Duodenal mucosa (tissue), 2 donors: ENCODE measurements around the gene CD300A.
"Not testable (repeated sequence)": the region's sequence is repeated elsewhere in the genome, so short reads cannot be mapped to it uniquely, and the experiment has no call there.

ENCODE experiments used
- H3K27ac ChIP-seq: one replicate; pipeline ENCODE4 v1.7.0; 2013; ENCODE audit warnings: low read depth, low read length
- H3K27me3 ChIP-seq, 2 donors: one replicate each; pipeline ENCODE4 v1.7.0; 2013; ENCODE audit warnings: low read length in 2 of 2, control low read depth in 1 of 2; ENCODE audit not compliant: insufficient read depth in 2 of 2, control insufficient read depth in 1 of 2
- H3K36me3 ChIP-seq, 2 donors: one replicate each; pipeline ENCODE4 v1.7.0; 2013; ENCODE audit warnings: low read length in 2 of 2, control low read depth in 1 of 2; ENCODE audit not compliant: insufficient read depth in 2 of 2, control insufficient read depth in 1 of 2
- H3K4me1 ChIP-seq, 2 donors: one replicate each; pipeline ENCODE4 v1.7.0; 2013; ENCODE audit warnings: low read length in 2 of 2, control low read depth in 1 of 2; ENCODE audit not compliant: insufficient read depth in 2 of 2, control insufficient read depth in 1 of 2
- H3K4me3 ChIP-seq, 2 donors: one replicate each; pipeline ENCODE4 v1.7.0; 2013; ENCODE audit warnings: low read length in 2 of 2, low read depth in 1 of 2
- H3K9ac ChIP-seq, 2 donors: one replicate each; pipeline ENCODE4 v1.7.0; 2013; ENCODE audit warnings: low read length in 2 of 2, low read depth in 1 of 2
- H3K9me3 ChIP-seq, 2 donors: one replicate each; pipeline ENCODE4 v1.7.0; 2013; ENCODE audit warnings: low read length in 2 of 2, control low read depth in 1 of 2; ENCODE audit not compliant: control insufficient read depth in 1 of 2

CD300A gene

GRCh38 chr17:74514632-74515334 lies 48.3 kb downstream of the CD300A start:
- H3K36me3 ChIP-seq = no peaks in the 10 kb centered on the region
- H3K27me3 ChIP-seq = no peaks in the 10 kb centered on the region
- H3K9me3 ChIP-seq = peaks cover 10 to 16% of the 10 kb centered on the region in 2 donors
- H3K4me3 ChIP-seq = no peak overlapping the region
- no peak overlapping the region for H3K9ac ChIP-seq
- no peaks in the 10 kb centered on the region for H3K4me1 ChIP-seq
- H3K27ac ChIP-seq = no peak overlapping the region

GRCh38 chr17:74515941-74516340 lies 49.5 kb downstream of the CD300A start:
- Histone ChIP-seq H3K4me1 (no peaks in the 10 kb centered on the region), H3K27me3 (no peaks in the 10 kb centered on the region), H3K9me3 (peaks cover 10 to 16% of the 10 kb centered on the region in 2 donors), H3K4me3 (no peak overlapping the region), H3K27ac (no peak overlapping the region), H3K9ac (no peak overlapping the region), H3K36me3 (no peaks in the 10 kb centered on the region)

GRCh38 chr17:74516561-74517328 lies 50.3 kb downstream of the CD300A start:
- Histone ChIP-seq H3K9ac (no peak overlapping the region), H3K4me1 (no peaks in the 10 kb centered on the region), H3K4me3 (no peak overlapping the region), H3K27me3 (no peaks in the 10 kb centered on the region), H3K27ac (no peak overlapping the region), H3K36me3 (no peaks in the 10 kb centered on the region), H3K9me3 (peaks cover 10 to 16% of the 10 kb centered on the region in 2 donors)

- H3K36me3 ChIP-seq, H3K27ac ChIP-seq, H3K9ac ChIP-seq: not testable (repeated sequence)
Measured at GRCh38 chr17:74518413-74518981, 52.1 kb downstream of the CD300A start.

GRCh38 chr17:74520016-74520434 lies 53.6 kb downstream of the CD300A start:
- H3K27me3 ChIP-seq = peaks cover 0 to 2% of the 10 kb centered on the region in 2 donors
- no peak overlapping the region for H3K27ac ChIP-seq
- no peaks in the 10 kb centered on the region for H3K4me1 ChIP-seq
- H3K36me3 ChIP-seq = no peaks in the 10 kb centered on the region
- H3K4me3 ChIP-seq = no peak overlapping the region
- H3K9ac ChIP-seq = no peak overlapping the region
- H3K9me3 ChIP-seq = peaks cover 0 to 5% of the 10 kb centered on the region in 2 donors

More at GRCh38 chr17:74518413-74518981, 52.1 kb downstream of the CD300A start:
- not testable (repeated sequence) for H3K27me3 ChIP-seq, H3K4me1 ChIP-seq, H3K4me3 ChIP-seq
- H3K9me3 ChIP-seq = peaks cover 10 to 16% of the 10 kb centered on the region in 2 donors

- Histone ChIP-seq H3K9ac (no peak overlapping the region), H3K4me1 (no peaks in the 10 kb centered on the region), H3K9me3 (peaks cover 0 to 5% of the 10 kb centered on the region in 2 donors), H3K27me3 (peaks cover 0 to 2% of the 10 kb centered on the region in 2 donors), H3K4me3 (no peak overlapping the region), H3K36me3 (no peaks in the 10 kb centered on the region), H3K27ac (peak overlapping the region; percentile 62)
Measured at GRCh38 chr17:74520790-74521480, 54.5 kb downstream of the CD300A start.

- Histone ChIP-seq H3K9ac (no peak overlapping the region), H3K9me3 (peaks cover 0 to 5% of the 10 kb centered on the region in 2 donors), H3K4me3 (no peak overlapping the region), H3K36me3 (no peaks in the 10 kb centered on the region), H3K27ac (peak overlapping the region; percentile 62), H3K4me1 (no peaks in the 10 kb centered on the region), H3K27me3 (peaks cover 0 to 2% of the 10 kb centered on the region in 2 donors)
Measured at GRCh38 chr17:74521701-74522201, 55.3 kb downstream of the CD300A start.

GRCh38 chr17:74522381-74523105 lies 56.1 kb downstream of the CD300A start:
- Histone ChIP-seq H3K9me3 (peaks cover 0 to 5% of the 10 kb centered on the region in 2 donors), H3K27ac (no peak overlapping the region), H3K27me3 (peaks cover 0 to 2% of the 10 kb centered on the region in 2 donors), H3K9ac (no peak overlapping the region), H3K4me3 (no peak overlapping the region), H3K36me3 (no peaks in the 10 kb centered on the region), H3K4me1 (no peaks in the 10 kb centered on the region)

- H3K36me3 ChIP-seq = no peaks in the 10 kb centered on the region
- H3K9me3 ChIP-seq = peaks cover 0 to 5% of the 10 kb centered on the region in 2 donors
- no peak overlapping the region for H3K27ac ChIP-seq
- H3K4me1 ChIP-seq = no peaks in the 10 kb centered on the region
- H3K4me3 ChIP-seq = no peak overlapping the region
- H3K27me3 ChIP-seq = peaks cover 0 to 2% of the 10 kb centered on the region in 2 donors
- no peak overlapping the region for H3K9ac ChIP-seq
Measured at GRCh38 chr17:74523308-74523707, 56.9 kb downstream of the CD300A start.
